Measurements from ENCODE around the gene PAFAH1B2.

PAFAH1B2 gene

GRCh38 chr11:117188620-117189081 lies 44.6 kb downstream of the PAFAH1B2 start:
- DNase-seq (ENCODE audit: low spot score): no peak

GRCh38 chr11:117189191-117189940 lies 45.3 kb downstream of the PAFAH1B2 start:
- peak; percentile 45 for DNase-seq (ENCODE audit: low spot score)

GRCh38 chr11:117189941-117190544 lies 46.0 kb downstream of the PAFAH1B2 start:
- DNase-seq (ENCODE audit: low spot score): no peak

GRCh38 chr11:117191680-117192400 lies 47.8 kb downstream of the PAFAH1B2 start:
- DNase-seq (ENCODE audit: low spot score): no peak

- no peak for DNase-seq (ENCODE audit: low spot score)
Observed at GRCh38 chr11:117192401-117192875, 48.4 kb downstream of the PAFAH1B2 start.

- DNase-seq (ENCODE audit: low spot score): no peak
Observed at GRCh38 chr11:117193130-117194020, 49.3 kb downstream of the PAFAH1B2 start.

GRCh38 chr11:117194267-117194666 lies 50.2 kb downstream of the PAFAH1B2 start:
- no peak for DNase-seq (ENCODE audit: low spot score)

- no peak for DNase-seq (ENCODE audit: low spot score)
Observed at GRCh38 chr11:117195258-117195657, 51.2 kb downstream of the PAFAH1B2 start.

GRCh38 chr11:117195761-117196160 lies 51.7 kb downstream of the PAFAH1B2 start:
- no peak for DNase-seq (ENCODE audit: low spot score)

- DNase-seq (ENCODE audit: low spot score): no peak
Observed at GRCh38 chr11:117197006-117197405, 52.9 kb downstream of the PAFAH1B2 start.

GRCh38 chr11:117197516-117198456 lies 53.7 kb downstream of the PAFAH1B2 start:
- no peak for DNase-seq (ENCODE audit: low spot score)

GRCh38 chr11:117198613-117199012 lies 54.5 kb downstream of the PAFAH1B2 start:
- DNase-seq (ENCODE audit: low spot score): no peak

GRCh38 chr11:117199053-117199915 lies 55.2 kb downstream of the PAFAH1B2 start, which contains the start of gene TAGLN:
Gene TAGLN, plus strand, starts transcription at chr11:117199370. Its CDS starts 3,644 bp downstream, at chr11:117203014.
- no peak for DNase-seq (ENCODE audit: low spot score)

GRCh38 chr11:117199916-117200812 lies 56.1 kb downstream of the PAFAH1B2 start:
- no peak for DNase-seq (ENCODE audit: low spot score)

- DNase-seq (ENCODE audit: low spot score): no peak
Observed at GRCh38 chr11:117200813-117201657, 56.9 kb downstream of the PAFAH1B2 start.

GRCh38 chr11:117201658-117202305 lies 57.7 kb downstream of the PAFAH1B2 start:
- DNase-seq (ENCODE audit: low spot score): no peak

All from pons (tissue), 1 donor.